ENCODE data around the gene DMXL1.

DNA sequence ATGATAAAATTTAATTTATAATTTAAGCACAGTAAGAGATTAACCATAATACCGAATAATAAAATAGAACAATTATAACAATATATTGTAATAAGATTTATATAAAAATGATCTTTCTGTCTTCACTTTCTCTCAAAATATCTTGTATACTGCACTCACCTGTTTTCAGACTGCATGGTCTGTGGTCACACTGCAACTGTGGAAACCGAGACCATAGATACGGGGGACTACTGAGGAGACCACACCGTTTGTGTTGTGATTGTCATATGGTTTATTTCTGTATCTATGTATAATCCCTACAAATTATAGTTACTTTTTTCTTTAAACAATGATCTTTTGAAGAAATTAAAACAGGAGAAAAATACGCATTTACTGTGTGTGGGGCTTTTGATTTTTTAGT lies 206.1 kb downstream of the DMXL1 start:
- TF ChIP-seq POLR2AphosphoS5 (IDR thresholded peaks at IDR 0.05; ENCODE audit: low read depth, low read length) (no peak), POLR2A (IDR thresholded peaks at IDR 0.05; ENCODE audit: low read depth, low read length) (no peak), TAF1 (IDR thresholded peaks at IDR 0.05; ENCODE audit: borderline replicate concordance, low read depth, low read length) (no peak)

Data from GM12892 (cell line).